Endothelial cell of umbilical vein (primary cell): ENCODE results near the gene CPEB2. TPM values are rescaled to one million over a fixed set of nuclear protein-coding genes. Genes with fewer than 3 reads are reported as not detected.

Experiments used
- BruUV-seq: library from RNA; stranded (reverse); fragments of 400-500 nt; replicated peaks from 2 replicates; lab custom pipeline; 2021; lab: Mats Ljungman, UMichigan
- CTCF ChIA-PET: fragments of 300-600, 350-600 bp; sonication (Branson Sonifier 250); formaldehyde crosslinking; loops from one replicate; lab custom pipeline; 2021; ENCODE audit warnings: antibody characterized with exemption, inconsistent platforms; lab: Charles Lee
- POLR2A ChIA-PET: fragments of 300-600, 350-600 bp; sonication (Branson Sonifier 250); formaldehyde crosslinking; loops from one replicate; lab custom pipeline; 2021; ENCODE audit warnings: antibody characterized with exemption, inconsistent platforms; lab: Charles Lee
- DNase-seq: peaks from one replicate; pipeline ENCODE4 v3.0.0-alpha.2; 2011; ENCODE audit warnings: low read depth, low spot score
- FAIRE-seq: peaks from 2 replicates; lab custom pipeline; 2011; peaks lifted over from hg19 to GRCh38; lab: Jason Lieb, UNC
- H2AFZ ChIP-seq: 2 replicates; pipeline ENCODE4 v1.6.0; 2012; ENCODE audit warnings: low read depth, low read length, control low read depth, inconsistent platforms
- H3K27ac ChIP-seq: 2 replicates; pipeline ENCODE4 v1.5.1; 2011; ENCODE audit warnings: low read depth, mild to moderate bottlenecking, control low read depth, low read length, moderate library complexity; ENCODE audit not compliant: insufficient read depth
- H3K27me3 ChIP-seq, 2 experiments: 2 replicates each; pipeline versions ENCODE4 v1.6.0 to v1.6.1; 2011; ENCODE audit warnings: low read length in 2 of 2, mixed read lengths in 1 of 2; ENCODE audit not compliant: control insufficient read depth in 2 of 2, insufficient read depth in 2 of 2
- H3K36me3 ChIP-seq, 2 experiments: 2 replicates in 1 of 2; 3 replicates in 1 of 2; pipeline ENCODE4 v1.5.1; 2011; ENCODE audit warnings: low read length in 2 of 2, mild to moderate bottlenecking in 1 of 2, moderate library complexity in 1 of 2; ENCODE audit not compliant: control insufficient read depth in 2 of 2, insufficient read depth in 2 of 2; ENCODE audit errors: extremely low read depth in 1 of 2
- H3K4me1 ChIP-seq: 3 replicates; pipeline ENCODE4 v1.5.1; 2011; ENCODE audit warnings: mild to moderate bottlenecking, low read length; ENCODE audit not compliant: control insufficient read depth, insufficient read depth; ENCODE audit errors: extremely low read depth
- H3K4me2 ChIP-seq: 2 replicates; pipeline ENCODE4 v1.6.1; 2011; ENCODE audit warnings: low read length, control low read depth, mixed read lengths; ENCODE audit not compliant: insufficient read depth
- H3K4me3 ChIP-seq, 3 experiments: fragments of 200-600 bp in 1 of 3; sonication (generic), shearing (Covaris generic) in 1 of 3; replicated peaks in 1 of 3; 2 replicates each; pipeline ENCODE4 v1.5.1; 2011 to 2016; ENCODE audit warnings: control low read depth in 3 of 3, low read length in 3 of 3, mild to moderate bottlenecking in 2 of 3, inconsistent platforms in 1 of 3, low read depth in 1 of 3, moderate library complexity in 1 of 3; ENCODE audit not compliant: insufficient read depth in 1 of 3
- H3K79me2 ChIP-seq: 2 replicates; pipeline ENCODE4 v1.6.0; 2012; ENCODE audit warnings: low read length, inconsistent platforms; ENCODE audit not compliant: control insufficient read depth, insufficient read depth
- H3K9ac ChIP-seq: replicated peaks from 2 replicates; pipeline ENCODE3; 2011; ENCODE audit warnings: low read length, control low read depth; ENCODE audit not compliant: insufficient read depth; ENCODE audit errors: extremely low read depth
- H3K9me1 ChIP-seq: replicated peaks from 3 replicates; pipeline ENCODE4 v1.6.0; 2011; ENCODE audit warnings: mild to moderate bottlenecking, low read length; ENCODE audit not compliant: control insufficient read depth, insufficient read depth; ENCODE audit errors: extremely low read depth
- H3K9me3 ChIP-seq: replicated peaks from 2 replicates; pipeline ENCODE4 v1.5.1; 2012; ENCODE audit warnings: low read length, inconsistent platforms; ENCODE audit not compliant: control insufficient read depth, insufficient read depth
- H4K20me1 ChIP-seq: replicated peaks from 2 replicates; pipeline ENCODE3; 2011; ENCODE audit warnings: mild to moderate bottlenecking, low read length; ENCODE audit not compliant: control insufficient read depth, insufficient read depth; ENCODE audit errors: extremely low read depth
- CTCF ChIP-seq, 2 donors: IDR thresholded peaks; 1 replicate in 1 of 2; 2 replicates in 1 of 2; pipeline ENCODE4 v1.5.1; 2011; ENCODE audit warnings: low read length in 2 of 2, mild to moderate bottlenecking in 2 of 2, moderate library complexity in 2 of 2, control low read depth in 1 of 2, inconsistent platforms in 1 of 2, low read depth in 1 of 2; ENCODE audit not compliant: insufficient read depth in 1 of 2; ENCODE audit errors: extremely low read depth in 1 of 2
- EZH2 ChIP-seq: IDR thresholded peaks from 2 replicates; pipeline ENCODE4 v1.6.1; 2012; ENCODE audit warnings: borderline replicate concordance, low read depth, mild to moderate bottlenecking, moderate library complexity, low read length, inconsistent platforms; ENCODE audit not compliant: severe bottlenecking
- FOS ChIP-seq: IDR thresholded peaks from 2 replicates; pipeline ENCODE4 v1.6.1; 2011; ENCODE audit warnings: mild to moderate bottlenecking, low read length, moderate library complexity, borderline replicate concordance; ENCODE audit not compliant: insufficient read depth
- GATA2 ChIP-seq: IDR thresholded peaks from 2 replicates; pipeline ENCODE4 v1.7.0; 2011; ENCODE audit warnings: low read depth, mild to moderate bottlenecking, moderate library complexity, mixed read lengths, low read length; ENCODE audit not compliant: insufficient read length, insufficient read depth
- JUN ChIP-seq: IDR thresholded peaks from 2 replicates; pipeline ENCODE4 v1.6.1; 2011; ENCODE audit warnings: borderline replicate concordance, low read depth; ENCODE audit not compliant: insufficient read length, insufficient read depth
- MAX ChIP-seq: IDR thresholded peaks from 2 replicates; pipeline ENCODE4 v1.6.1; 2011; ENCODE audit not compliant: insufficient read depth, insufficient read length
- MYC ChIP-seq: IDR thresholded peaks from one replicate; pipeline ENCODE4 v1.6.1; 2011; ENCODE audit warnings: mild to moderate bottlenecking, low read depth, low read length
- POLR2A ChIP-seq: IDR thresholded peaks from 2 replicates; pipeline ENCODE4 v1.6.1; 2012; ENCODE audit warnings: low read depth, mild to moderate bottlenecking, control low read depth, low read length
- POLR2AphosphoS5 ChIP-seq: IDR thresholded peaks from 2 replicates; pipeline ENCODE4 v1.6.1; 2012; ENCODE audit warnings: low read depth, mild to moderate bottlenecking, control low read depth, low read length, moderate library complexity; ENCODE audit not compliant: insufficient read depth
- dilution Hi-C: fragments of 300-500 bp; cut with MboI; formaldehyde crosslinking; loops from one replicate; pipeline ENCODE4 v1.15.0; 2019; ENCODE audit warnings: low sequenced_read_pairs; ENCODE audit not compliant: extremely low pct_ligation_motif_present
- intact Hi-C: fragments of 100-400 bp; cut with micrococcal nuclease; formaldehyde crosslinking; loops from one replicate; pipeline ENCODE4 v1.10.0; 2022
- polyA plus RNA-seq, 4 experiments: library from polyadenylated mRNA; depleted of rRNA in 3 of 4; stranded (reverse) in 3 of 4; unstranded in 1 of 4; fragments of >200 nt; gene quantifications; 2 replicates each; pipeline versions ENCODE4 v1.2.1 to v1.2.3, GENCODE V29; 2011 to 2012; ENCODE audit warnings: missing spikeins in 1 of 4
- total RNA-seq: library from RNA; stranded (reverse); gene quantifications from 2 replicates; pipeline ENCODE4 v1.2.3, GENCODE V29; 2021

CPEB2 gene
- total and polyA plus RNA-seq, 2 donors (not counting 3 experiments of a cell fraction or from before 2014, with no cell fraction given): 2.8 to 11.7 TPM

- H2AFZ ChIP-seq: no peak overlapping the region
- H3K9me1 ChIP-seq: no peaks in the 10 kb centered on the region
- no peak overlapping the region for H3K9ac ChIP-seq
- no peak overlapping the region for H3K27ac ChIP-seq
- H3K4me2 ChIP-seq: no peak overlapping the region
- dilution Hi-C loops (no loop called here), intact Hi-C loops (no loop called here)
- DNase-seq (no peak), FAIRE-seq (no peak)
- peaks cover 10% of the 10 kb centered on the region for H3K79me2 ChIP-seq
- BruUV-seq: no TSS peak
- TF ChIP-seq CTCF (IDR thresholded peaks at IDR 0.05; ENCODE audit: extremely low read depth in 1 of 2, insufficient read depth in 1 of 2, low read depth in 1 of 2, low read length in 2 of 2): no peak
- no peak for TF ChIP-seq FOS
- no peak for TF ChIP-seq POLR2A
- TF ChIP-seq POLR2AphosphoS5: no peak
- no peak for TF ChIP-seq GATA2
- no peak for TF ChIP-seq MAX
- no peak for TF ChIP-seq JUN
- TF ChIP-seq EZH2: no peak
- TF ChIP-seq MYC: no peak
- H3K36me3 ChIP-seq: peaks cover 0 to 2% of the 10 kb centered on the region in 2 experiments
- POLR2A ChIA-PET: no interaction called here
- H3K4me3 ChIP-seq: no peak overlapping the region
- peaks cover 3% of the 10 kb centered on the region for H3K4me1 ChIP-seq
- no peaks in the 10 kb centered on the region for H3K9me3 ChIP-seq
- no peaks in the 10 kb centered on the region for H4K20me1 ChIP-seq
- H3K27me3 ChIP-seq: no peaks in the 10 kb centered on the region
- CTCF ChIA-PET: interaction anchor here (1.0 to 1.5 kb wide), 2 partner anchors 11 to 1366 kb away, joined by 3 to 4 read pairs; no protein-coding TSS in a partner anchor
Measured at GRCh38 chr4:15020502-15021286, 18.4 kb downstream of the CPEB2 start.
